ENCODE measurements around the gene RNU6-9.
"Not testable (repeated sequence)": the region's sequence is repeated elsewhere in the genome, so short reads cannot be mapped to it uniquely, and the experiment has no call there.

Gene RNU6-9

DNA sequence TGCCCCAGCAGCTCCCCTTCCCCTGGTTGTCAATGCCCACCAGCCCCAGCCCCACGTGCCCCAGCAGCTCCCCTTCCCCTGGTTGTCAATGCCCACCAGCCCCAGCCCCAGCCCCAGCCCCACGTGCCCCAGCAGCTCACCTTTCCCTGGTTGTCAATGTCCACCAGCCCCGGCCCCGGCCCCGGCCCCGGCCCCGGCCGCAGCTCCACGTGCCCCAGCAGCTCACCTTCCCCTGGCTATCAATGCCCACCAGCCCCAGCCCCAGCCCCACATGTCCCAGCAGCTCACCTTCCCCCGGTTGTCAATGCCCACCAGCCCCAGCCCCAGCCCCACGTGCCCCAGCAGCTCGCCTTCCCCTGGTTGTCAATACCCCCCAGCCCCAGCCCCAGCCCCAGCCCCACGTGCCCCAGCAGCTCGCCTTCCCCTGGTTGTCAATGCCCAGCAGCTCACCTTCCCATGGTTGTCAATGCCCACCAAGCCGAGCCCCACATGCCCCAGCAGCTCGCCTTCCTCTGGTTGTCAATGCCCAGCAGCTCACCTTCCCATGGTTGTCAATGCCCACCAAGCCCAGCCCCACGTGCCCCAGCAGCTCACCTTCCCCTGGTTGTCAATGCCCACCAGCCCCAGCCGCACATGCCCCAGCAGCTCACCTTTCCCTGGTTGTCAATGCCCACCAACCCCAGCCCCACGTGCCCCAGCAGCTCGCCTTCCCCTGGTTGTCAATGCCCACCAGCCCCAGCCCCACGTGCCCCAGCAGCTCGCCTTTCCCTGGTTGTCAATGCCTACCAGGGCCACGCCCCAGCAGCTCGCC lies 14.3 kb upstream of the RNU6-9 start:
- not testable (repeated sequence) for DNase-seq, ATAC-seq

- no peak for DNase-seq
- no peak for ATAC-seq
Measured at GRCh38 chr19:879711-880438, 13.4 kb upstream of the RNU6-9 start.

- ATAC-seq: no peak
- no peak for DNase-seq
Measured at GRCh38 chr19:881385-882071, 11.8 kb upstream of the RNU6-9 start.

DNA sequence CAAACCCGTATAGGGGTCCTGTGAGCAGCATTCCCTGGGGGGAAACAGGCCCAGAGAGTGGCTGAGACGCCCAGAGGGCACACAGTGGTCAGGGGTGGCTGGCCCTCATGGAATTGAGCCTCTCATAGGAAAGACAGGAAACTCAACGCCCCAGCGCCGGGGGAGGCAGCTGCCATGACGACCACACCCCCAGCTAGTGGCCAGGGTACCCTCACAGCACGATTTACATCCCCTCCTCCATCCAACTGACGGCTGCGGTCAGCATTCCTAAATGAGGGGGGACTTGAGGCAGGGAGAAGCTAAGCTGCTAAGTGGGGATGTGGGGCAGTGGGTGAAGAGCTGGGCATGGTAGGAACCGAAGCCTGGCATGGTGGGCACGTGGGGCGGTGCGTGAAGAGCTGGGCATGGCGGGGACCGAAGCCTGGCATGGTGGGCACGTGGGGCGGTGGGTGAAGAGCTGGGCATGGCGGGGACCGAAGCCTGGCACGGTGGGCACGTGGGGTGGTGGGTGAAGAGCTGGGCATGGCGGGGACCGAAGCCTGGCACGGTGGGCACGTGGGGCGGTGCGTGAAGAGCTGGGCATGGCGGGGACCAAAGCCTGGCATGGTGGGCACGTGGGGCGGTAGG lies 10.3 kb upstream of the RNU6-9 start:
- DNase-seq (no peak), ATAC-seq (no peak)

- DNase-seq (no peak), ATAC-seq (no peak)
Measured at GRCh38 chr19:883661-884211, 9.5 kb upstream of the RNU6-9 start.

DNA sequence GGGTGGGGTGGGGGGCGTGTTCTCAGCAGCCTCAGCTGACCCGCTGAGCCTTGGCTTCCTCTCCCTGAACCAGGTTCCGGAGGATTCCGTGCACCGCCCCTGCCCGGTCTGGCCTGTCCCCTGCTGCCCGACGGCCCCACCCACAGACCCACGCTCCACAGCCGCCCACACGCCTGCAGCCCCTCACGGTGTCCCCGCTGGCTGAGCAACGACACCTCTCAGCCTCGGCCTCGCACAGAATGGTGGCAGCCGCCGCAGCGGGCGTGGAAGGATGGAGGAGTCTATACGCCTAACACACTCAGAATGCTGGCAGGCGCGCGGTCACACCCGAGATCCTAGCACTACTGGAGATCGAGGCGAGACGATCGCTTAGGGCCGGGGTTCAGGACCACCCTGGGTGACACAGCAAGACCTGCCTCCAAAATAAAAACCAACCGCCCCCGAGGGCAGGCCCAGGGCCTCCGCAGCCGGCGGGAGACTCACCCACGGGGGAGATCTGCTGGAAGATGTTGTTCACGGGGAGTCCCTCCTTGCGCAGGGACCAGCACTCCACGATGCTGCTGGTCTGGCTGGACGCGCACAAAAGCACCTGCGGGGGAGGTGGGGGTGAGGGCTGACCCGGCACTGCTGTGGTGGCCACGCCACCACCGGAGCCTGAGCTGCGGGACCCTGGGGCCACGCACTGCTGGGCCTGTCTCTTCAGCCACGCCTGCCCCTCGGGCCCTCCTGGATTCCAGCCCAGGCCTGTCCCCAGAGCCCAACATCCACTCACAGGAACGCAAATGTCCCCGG lies 8.7 kb upstream of the RNU6-9 start:
- ATAC-seq (no peak), DNase-seq (no peak)

- DNase-seq (no peak), ATAC-seq (no peak)
Measured at GRCh38 chr19:885536-886224, 7.6 kb upstream of the RNU6-9 start.

DNA sequence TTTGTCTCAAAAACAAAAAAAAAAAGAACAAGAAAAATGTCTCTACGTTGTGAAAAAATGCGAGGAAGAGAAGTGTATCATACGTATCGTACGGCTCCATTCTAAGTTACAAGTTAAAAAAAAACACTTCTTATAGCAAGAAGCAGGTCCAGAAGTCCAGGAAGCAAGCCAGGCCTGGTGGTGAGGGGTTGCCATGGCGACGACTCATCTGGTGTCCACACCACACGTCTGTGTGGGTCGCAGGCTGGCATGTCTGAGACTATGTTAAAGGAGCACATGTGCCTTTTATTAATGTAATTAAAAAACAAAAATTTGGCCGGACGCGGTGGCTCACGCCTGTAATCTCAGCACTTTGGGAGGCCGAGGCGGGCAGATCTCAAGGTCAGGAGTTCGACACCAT lies 6.2 kb upstream of the RNU6-9 start:
- ATAC-seq (no peak), DNase-seq (no peak)

GRCh38 chr19:887599-887998 lies 5.7 kb upstream of the RNU6-9 start:
- ATAC-seq: no peak
- no peak for DNase-seq

DNA sequence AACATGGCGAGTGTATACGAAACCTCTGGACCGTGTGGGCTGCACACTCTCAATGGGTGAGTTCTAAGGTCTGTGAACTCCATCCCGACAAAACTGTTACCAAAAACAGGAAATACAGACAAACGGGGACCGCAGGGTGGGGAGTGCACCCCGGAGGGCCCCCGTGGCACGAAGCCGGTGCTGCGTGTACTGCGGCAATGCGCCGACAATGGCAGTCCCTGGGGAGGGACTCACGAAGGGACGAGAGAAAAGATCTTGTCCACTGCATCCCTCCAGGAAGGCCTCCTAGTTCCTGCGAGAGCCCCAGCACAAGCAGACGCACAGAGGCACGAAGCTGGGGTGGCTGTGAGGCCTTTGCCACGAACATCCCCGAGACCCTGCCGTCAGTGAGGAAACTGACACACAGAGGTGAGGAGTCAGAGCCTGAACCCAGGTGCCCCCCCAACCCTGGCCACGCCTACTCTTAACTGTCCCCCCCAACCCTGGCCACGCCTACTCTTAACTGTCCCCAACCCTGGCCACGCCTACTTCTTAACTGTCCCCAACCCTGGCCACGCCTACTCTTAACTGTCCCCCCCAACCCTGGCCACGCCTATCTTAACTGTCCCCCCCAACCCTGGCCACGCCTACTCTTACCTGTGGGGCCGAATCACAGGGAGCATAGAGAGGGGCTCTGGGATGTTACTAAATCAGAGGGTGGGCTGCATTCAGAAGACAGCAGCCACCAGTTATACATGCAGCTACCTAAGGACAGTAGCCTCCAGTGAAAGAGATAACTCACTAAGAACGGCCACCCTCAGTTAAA lies 4.5 kb upstream of the RNU6-9 start:
- ATAC-seq (no peak), DNase-seq (peak; percentile 34)

DNA sequence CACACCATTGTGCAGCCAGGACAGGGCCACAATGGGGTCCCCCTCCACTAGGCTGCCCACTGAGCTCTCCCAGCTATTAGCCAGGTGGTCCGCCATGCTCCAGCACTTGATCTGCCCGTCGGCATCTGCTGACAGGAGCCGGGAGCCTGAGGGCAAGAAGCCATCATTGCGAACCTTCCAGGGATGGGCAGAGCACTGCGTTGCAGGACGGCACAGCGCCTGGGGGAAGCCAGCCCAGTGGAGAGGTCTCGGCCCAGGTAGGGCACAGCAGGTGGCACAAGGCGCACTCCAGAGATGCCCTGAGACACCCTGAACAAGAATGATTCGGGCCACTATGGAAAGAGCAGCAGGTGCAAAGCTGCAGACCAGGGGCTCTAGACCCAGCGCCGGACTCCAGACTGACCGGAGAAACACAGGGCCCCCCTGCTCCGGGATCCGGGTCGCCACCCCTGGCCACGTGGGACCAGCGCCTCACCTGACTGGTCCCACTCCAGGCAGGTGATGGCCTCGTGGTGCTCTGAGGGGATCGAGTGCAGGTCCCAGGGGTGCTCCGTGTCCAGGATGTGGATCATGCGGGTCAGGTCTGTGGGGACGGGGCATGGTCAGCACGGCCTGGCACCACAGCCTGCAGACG lies 3.5 kb upstream of the RNU6-9 start:
- DNase-seq (no peak), ATAC-seq (no peak)

GRCh38 chr19:890831-891230 lies 2.5 kb upstream of the RNU6-9 start:
- ATAC-seq: no peak
- DNase-seq: no peak

- DNase-seq, ATAC-seq: not testable (repeated sequence)
Measured at GRCh38 chr19:891421-892200, 1.7 kb upstream of the RNU6-9 start.

DNA sequence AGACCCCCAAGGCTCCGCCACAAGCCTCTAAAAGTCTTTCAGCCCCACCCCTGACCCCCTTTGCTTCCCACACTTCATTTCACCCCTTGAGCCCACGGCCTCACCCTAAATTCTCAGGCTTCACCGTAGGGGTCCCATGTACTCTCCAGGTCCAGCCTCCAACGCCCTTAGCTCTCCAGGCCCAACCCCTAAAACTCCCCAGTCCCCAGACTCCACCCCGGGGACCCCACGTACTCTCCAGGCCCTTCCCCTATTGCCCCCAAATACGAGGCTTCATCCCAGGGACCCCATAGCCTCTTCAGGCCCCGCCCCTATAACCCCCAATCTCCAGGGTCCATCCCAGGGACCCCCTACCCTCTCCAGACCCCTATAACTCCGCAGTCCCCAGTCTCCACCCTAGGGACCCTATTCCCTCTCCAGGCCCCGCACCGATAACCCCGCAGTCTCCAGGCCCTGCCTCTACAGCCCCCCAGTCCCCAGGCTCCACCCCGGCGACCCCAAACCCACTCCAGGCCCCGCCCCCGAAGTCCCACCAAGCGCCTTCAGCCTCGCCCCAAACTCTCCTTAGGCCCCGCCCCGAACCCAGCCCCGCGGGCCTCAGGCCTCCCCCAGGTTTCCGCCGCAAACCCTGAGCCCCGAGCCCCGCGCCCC lies 916 bp upstream of the RNU6-9 start:
- DNase-seq: peak; percentile 63
- ATAC-seq: peak; percentile 26

DNA sequence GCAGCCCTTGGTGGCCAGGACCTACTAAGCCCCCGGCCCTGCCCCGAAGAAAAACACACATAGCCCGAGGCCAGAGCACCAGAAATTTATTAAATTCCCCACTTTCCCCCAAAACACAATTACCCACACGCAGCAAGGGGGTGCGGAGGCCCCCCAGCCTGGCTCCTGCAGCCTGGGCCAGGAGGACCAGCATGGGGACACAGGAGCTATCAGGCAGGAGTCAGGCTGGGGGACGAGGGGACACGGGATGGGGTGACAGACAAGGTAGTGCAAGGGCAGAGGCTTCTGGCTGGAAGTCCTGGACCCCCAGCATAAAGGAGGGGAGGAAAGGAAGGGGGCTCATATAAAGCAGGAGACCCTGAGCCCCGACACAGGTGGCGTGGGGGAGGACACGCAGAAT lies 3.1 kb downstream of the RNU6-9 start:
- DNase-seq (no peak), ATAC-seq (no peak)

DNA sequence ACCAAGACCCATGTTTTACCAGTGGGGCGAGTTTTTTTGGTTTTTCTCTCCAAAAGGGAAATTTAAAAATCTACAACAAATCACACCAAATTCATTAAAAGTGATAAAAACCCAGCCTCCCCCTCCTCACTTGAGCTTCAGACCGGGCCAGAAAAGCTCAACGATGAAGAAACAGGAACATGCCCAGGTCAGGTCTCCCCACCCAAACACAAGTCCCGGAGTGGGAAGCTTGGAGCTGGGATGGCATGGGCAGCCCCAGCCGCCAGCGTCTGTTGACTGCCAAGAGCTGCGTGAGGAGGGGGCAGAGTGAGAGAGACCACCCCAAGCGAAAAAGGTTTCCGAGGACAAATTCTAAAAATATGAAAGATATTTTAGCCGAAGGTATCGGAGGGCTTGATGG lies 3.7 kb downstream of the RNU6-9 start:
- no peak for ATAC-seq
- DNase-seq: no peak

GRCh38 chr19:897442-898039 lies 4.3 kb downstream of the RNU6-9 start:
- no peak for ATAC-seq
- no peak for DNase-seq

DNA sequence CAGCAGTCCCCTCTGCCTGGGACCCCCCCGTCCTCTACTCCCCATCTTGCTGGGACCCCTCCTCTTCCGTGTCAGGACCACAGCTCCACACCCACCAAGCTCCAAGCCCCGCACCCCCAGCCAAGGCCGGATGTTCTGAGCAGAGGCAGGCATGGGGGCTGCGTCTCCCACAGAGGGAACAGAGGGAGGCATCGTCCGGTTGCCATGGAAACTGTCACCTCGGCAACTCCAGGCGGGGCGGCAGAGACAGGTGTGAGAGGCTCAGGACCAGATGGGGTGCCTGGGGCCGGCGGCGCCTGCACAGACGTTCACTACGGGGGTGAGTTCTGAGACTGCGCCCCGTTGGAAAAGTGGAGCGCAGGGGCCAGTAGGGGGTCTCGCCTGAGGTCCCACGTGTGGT lies 5.4 kb downstream of the RNU6-9 start:
- no peak for ATAC-seq
- DNase-seq: no peak

All from stimulated activated naive CD8-positive, alpha-beta T cell treated with anti-CD3 and anti-CD28 coated beads, Interleukin-15, Interleukin-2, amounts not matched to agents 100 U/mL and 50 U/mL, for 24 hours (primary cell).